Gastroesophageal sphincter (tissue), 4 donors: ENCODE results near the gene PRSS22. TPM values are rescaled to one million over a fixed set of nuclear protein-coding genes. Genes with fewer than 3 reads are reported as not detected.

ENCODE experiments used
- ATAC-seq: fragments of 150-250 bp; one replicate; pipeline ENCODE4 v1.9.1; 2016; ENCODE audit warnings: mild to moderate bottlenecking, moderate library complexity
- H3K27ac ChIP-seq, 4 donors: fragments of 200-600 bp; sonication (generic) in 3 of 4; 1 replicate in 3 of 4; 2 replicates in 1 of 4; pipeline ENCODE4 v1.5.1; 2016 to 2019
- H3K27me3 ChIP-seq: fragments of 200-600 bp; sonication (generic); one replicate; pipeline ENCODE4 v1.5.1; 2019
- H3K36me3 ChIP-seq, 2 donors: fragments of 200-600 bp; sonication (generic); one replicate each; pipeline ENCODE4 v1.5.1; 2019; ENCODE audit warnings: control low read depth in 1 of 2
- H3K4me1 ChIP-seq, 3 donors: fragments of 200-600 bp; sonication (generic); 1 replicate in 2 of 3; 2 replicates in 1 of 3; pipeline ENCODE4 v1.5.1; 2016 to 2019; ENCODE audit warnings: control low read depth in 2 of 3
- H3K4me3 ChIP-seq, 2 donors: fragments of 200-600 bp; sonication (generic); one replicate each; pipeline ENCODE4 v1.5.1; 2019; ENCODE audit warnings: mild to moderate bottlenecking in 1 of 2, moderate library complexity in 1 of 2
- H3K9me3 ChIP-seq, 3 donors: fragments of 200-600 bp; sonication (generic); one replicate each; pipeline ENCODE4 v1.5.1; 2017 to 2019; ENCODE audit warnings: control low read depth in 2 of 3
- EP300 ChIP-seq: sonication (generic); formaldehyde crosslinking; IDR thresholded peaks from one replicate; pipeline ENCODE4 v1.6.1; 2017; ENCODE audit warnings: antibody characterized with exemption, mild to moderate bottlenecking
- POLR2A ChIP-seq, 2 donors: fragments of 450-650 bp; IDR thresholded peaks; one replicate each; pipeline ENCODE4 v1.6.1; 2017; ENCODE audit warnings: antibody characterized with exemption in 2 of 2, mild to moderate bottlenecking in 2 of 2, moderate library complexity in 1 of 2
- POLR2AphosphoS5 ChIP-seq: sonication (generic); formaldehyde crosslinking; IDR thresholded peaks from one replicate; pipeline ENCODE4 v1.6.1; 2017; ENCODE audit warnings: antibody characterized with exemption
- WGBS, 2 donors: methylation state at CpG; one replicate each; pipeline ENCODE4 v1.1.5; 2018; ENCODE audit warnings: low coverage in 1 of 2; 5-methylcytosine and 5-hydroxymethylcytosine counted together
- total RNA-seq, 4 donors: library from RNA; depleted of rRNA; stranded (reverse); fragments of >200 nt; gene quantifications; one replicate each; pipeline ENCODE4 v1.1.0, GENCODE V29; 2016
- TF ChIP-seq, protein P1 (sequence below), 4 experiments: fragments of 200-600 bp in 2 of 4; fragments of 450-650 bp in 2 of 4; sonication (generic) in 1 of 4; IDR thresholded peaks; one replicate each; pipeline ENCODE4 v1.5.1; 2017 to 2019; ENCODE audit warnings: antibody characterized with exemption in 4 of 4, mild to moderate bottlenecking in 2 of 4, moderate library complexity in 2 of 4

The PRSS22 gene
- total RNA-seq, 4 donors from 2014 or later, result 1.0 to 2.7 TPM; not detected in 2

DNA sequence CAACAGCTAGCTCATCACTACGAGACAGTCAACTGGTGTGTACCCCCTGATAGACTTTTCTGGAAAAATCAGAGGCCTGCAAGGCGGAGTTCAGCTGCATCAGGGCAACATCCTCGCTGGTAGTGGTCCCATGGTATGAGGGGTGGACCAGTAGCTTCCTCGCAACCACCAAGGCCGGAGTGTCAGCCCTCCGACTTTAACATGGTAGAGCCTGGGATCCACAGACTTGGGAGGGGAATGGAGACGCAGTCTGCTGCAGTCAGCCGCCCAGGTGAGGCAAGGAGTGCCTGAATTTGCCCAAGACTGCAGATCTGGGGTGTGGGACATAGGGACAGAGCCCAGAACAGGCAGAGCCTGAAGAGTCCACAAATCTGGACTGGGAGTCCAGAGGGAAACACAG, 14.4 kb downstream of the PRSS22 start:
- Histone ChIP-seq H3K4me1 (peaks cover 0 to 14% (median 5%) of the 10 kb centered on the region in 3 donors), H3K4me3 (no peak overlapping the region), H3K27me3 (peaks cover 65% of the 10 kb centered on the region), H3K9me3 (peaks cover 0 to 5% (median 0%) of the 10 kb centered on the region in 3 donors), H3K36me3 (no peaks in the 10 kb centered on the region), H3K27ac (no peak overlapping the region)
- no peak for ATAC-seq
- 61 to 80% methylated on average over 1 to 7 of the region's 8 CpGs for WGBS, 2 donors
- TF ChIP-seq EP300 (no peak), POLR2A (IDR thresholded peaks at IDR 0.05) (no peak), POLR2AphosphoS5 (no peak)
- TF ChIP-seq, protein P1, sequence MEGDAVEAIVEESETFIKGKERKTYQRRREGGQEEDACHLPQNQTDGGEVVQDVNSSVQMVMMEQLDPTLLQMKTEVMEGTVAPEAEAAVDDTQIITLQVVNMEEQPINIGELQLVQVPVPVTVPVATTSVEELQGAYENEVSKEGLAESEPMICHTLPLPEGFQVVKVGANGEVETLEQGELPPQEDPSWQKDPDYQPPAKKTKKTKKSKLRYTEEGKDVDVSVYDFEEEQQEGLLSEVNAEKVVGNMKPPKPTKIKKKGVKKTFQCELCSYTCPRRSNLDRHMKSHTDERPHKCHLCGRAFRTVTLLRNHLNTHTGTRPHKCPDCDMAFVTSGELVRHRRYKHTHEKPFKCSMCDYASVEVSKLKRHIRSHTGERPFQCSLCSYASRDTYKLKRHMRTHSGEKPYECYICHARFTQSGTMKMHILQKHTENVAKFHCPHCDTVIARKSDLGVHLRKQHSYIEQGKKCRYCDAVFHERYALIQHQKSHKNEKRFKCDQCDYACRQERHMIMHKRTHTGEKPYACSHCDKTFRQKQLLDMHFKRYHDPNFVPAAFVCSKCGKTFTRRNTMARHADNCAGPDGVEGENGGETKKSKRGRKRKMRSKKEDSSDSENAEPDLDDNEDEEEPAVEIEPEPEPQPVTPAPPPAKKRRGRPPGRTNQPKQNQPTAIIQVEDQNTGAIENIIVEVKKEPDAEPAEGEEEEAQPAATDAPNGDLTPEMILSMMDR (IDR thresholded peaks at IDR 0.05), result no peak

DNA sequence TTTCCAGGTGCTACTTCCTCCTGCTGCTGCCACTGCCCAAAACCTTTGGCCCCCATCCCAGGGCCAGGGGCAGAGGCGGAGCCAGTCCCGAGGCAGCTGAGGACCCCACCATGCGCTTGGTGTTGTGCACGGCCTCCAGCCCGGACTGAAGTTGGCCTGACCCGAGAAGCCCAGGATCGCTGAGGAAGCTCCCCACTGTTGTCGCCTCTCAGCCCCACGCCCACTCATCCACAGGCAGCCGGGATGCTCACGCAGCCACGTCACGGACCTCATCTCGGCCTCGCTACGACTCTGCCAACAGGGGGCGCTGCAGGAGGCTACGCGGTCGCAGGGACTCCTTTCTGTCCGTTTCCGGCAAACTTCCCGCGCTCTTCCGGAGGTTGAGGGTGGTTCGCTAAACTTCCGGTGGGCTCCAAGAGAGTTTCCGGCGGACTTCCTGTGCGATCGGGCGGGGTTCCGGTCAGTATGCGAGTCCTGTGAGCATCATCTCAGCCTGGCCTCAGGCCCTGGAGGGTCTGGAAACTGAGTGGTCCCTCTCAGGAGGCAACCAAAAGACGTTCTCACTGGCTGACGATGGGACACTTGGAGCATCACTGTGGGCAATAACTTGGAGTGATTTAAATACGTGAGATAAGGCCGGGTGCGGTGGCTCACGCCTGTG, 15.5 kb downstream of the PRSS22 start:
- Histone ChIP-seq H3K27ac (peak overlapping the region in 1 of 4 donors; percentile 6), H3K4me3 (peak overlapping the region in 1 of 2 donors; percentile 43), H3K4me1 (peaks cover 0 to 14% (median 5%) of the 10 kb centered on the region in 3 donors), H3K27me3 (peaks cover 69% of the 10 kb centered on the region), H3K9me3 (no peaks in the 10 kb centered on the region), H3K36me3 (no peaks in the 10 kb centered on the region)
- peak; percentile 38 for ATAC-seq
- no peak for TF ChIP-seq EP300
- TF ChIP-seq, protein P1 (IDR thresholded peaks at IDR 0.05), result peak in 2 of 4 experiments; percentile 35 to 54
- WGBS, 2 donors, result no CpG with 5 or more reads among the region's 40 CpGs

DNA sequence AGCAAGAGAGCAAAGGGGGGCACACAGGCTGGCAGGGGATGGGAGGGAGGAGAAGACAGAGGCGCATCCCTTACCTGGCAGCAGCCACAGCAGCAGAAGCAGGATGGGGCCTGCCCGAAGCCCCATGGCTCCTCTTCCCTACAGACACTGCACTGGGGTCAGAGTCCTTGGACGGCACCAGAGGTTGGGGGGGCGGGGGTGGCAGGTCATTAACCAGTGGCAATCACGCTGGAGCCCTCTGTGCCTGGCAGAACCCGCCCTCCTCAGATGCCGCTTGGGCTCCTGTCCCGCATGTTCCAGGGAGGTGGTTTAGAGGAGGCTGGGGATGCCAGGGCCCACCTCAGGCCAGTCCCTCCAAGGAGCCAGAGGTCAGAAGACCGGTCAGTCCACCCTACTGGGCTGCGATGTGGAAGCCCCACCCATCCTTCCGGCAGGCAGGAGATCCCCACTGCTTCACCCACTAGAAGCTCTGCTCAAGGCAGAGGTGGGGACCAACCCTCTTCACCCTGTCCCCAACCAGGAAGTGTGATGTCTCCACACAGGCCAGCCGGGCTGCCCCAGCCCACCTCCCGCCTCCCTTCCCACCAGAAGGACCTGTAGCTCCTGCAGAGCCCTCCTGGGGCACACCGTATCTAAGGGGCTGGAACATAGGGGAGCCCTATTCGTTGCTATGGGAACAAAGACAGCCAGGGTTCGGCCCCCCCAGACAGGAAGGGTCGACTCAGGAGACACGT, 16.2 kb downstream of the PRSS22 start:
- peaks cover 72% of the 10 kb centered on the region for H3K27me3 ChIP-seq

DNA sequence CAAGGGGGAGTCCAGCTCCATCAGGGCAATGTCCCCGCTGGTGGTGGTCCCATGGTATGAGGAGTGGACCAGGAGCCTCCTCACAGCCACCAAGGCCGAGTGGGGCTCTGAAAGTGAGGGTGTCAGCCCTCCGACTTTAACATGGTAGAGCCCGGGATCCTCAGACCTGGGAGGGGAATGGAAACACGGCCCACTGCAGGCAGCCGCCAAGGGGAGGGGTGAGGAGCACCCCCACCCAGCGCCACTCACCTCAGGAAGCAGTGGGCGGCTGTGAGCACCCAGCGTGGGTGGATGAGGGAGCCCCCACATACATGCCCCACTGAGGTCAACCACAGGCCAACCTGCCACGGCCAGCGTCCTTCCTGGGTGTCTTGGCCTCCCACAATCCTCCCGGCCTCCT, 17.1 kb downstream of the PRSS22 start:
- no peak overlapping the region for H3K27ac ChIP-seq
- TF ChIP-seq EP300 (no peak), POLR2AphosphoS5 (no peak), POLR2A (IDR thresholded peaks at IDR 0.05) (no peak)
- TF ChIP-seq, protein P1 (IDR thresholded peaks at IDR 0.05), result no peak
- peaks cover 72% of the 10 kb centered on the region for H3K27me3 ChIP-seq

More for the DNA sequence above, 16.2 kb downstream of the PRSS22 start:
- peak overlapping the region in 1 of 2 donors; percentile 43 for H3K4me3 ChIP-seq
- TF ChIP-seq POLR2AphosphoS5, result no peak
- TF ChIP-seq, protein P1 (IDR thresholded peaks at IDR 0.05), result no peak
- no peak for TF ChIP-seq POLR2A (IDR thresholded peaks at IDR 0.05)
- no peak for TF ChIP-seq EP300
- no CpG with 5 or more reads among the region's 18 CpGs for WGBS, 2 donors
- H3K36me3 ChIP-seq, result no peaks in the 10 kb centered on the region
- no peaks in the 10 kb centered on the region for H3K9me3 ChIP-seq
- no peak overlapping the region for H3K27ac ChIP-seq
- peaks cover 0 to 14% (median 5%) of the 10 kb centered on the region in 3 donors for H3K4me1 ChIP-seq
- ATAC-seq, result no peak

More for the DNA sequence above, 17.1 kb downstream of the PRSS22 start:
- WGBS, 2 donors, result 60 to 93% methylated on average over 3 to 4 of the region's 12 CpGs
- no peak for ATAC-seq
- Histone ChIP-seq H3K4me3 (no peak overlapping the region), H3K4me1 (peaks cover 0 to 14% (median 5%) of the 10 kb centered on the region in 3 donors), H3K9me3 (no peaks in the 10 kb centered on the region), H3K36me3 (no peaks in the 10 kb centered on the region)
